Natural killer cell (primary cell): ENCODE data around the gene MSMP. TPM values are rescaled to one million over a fixed set of nuclear protein-coding genes. Genes with fewer than 3 reads are reported as not detected.
A peak's percentile ranks its signal among the peaks of the same experiment; 100 is the strongest.

Experiments used
- ATAC-seq, 3 donors: fragments of 150-1000 bp in 2 of 3; fragments of 200-7000 bp in 1 of 3; cut with Tn5 transposase; 1 replicate in 1 of 3; 2 replicates in 2 of 3; pipeline ENCODE4 v1.10.0; 2021; ENCODE audit warnings: mild to moderate bottlenecking in 2 of 3, moderate library complexity in 2 of 3
- DNase-seq, 2 donors: peaks; one replicate each; pipeline versions ENCODE4 v3.0.0 to v3.0.0-alpha.2; 2013 to 2021; ENCODE audit warnings: mixed read lengths in 1 of 2
- H3K27ac ChIP-seq: one replicate; pipeline ENCODE4 v1.5.1; 2013; ENCODE audit warnings: mild to moderate bottlenecking, low read length
- H3K27me3 ChIP-seq: one replicate; pipeline ENCODE4 v1.6.1; 2013; ENCODE audit warnings: low read length; ENCODE audit not compliant: control insufficient read depth, insufficient read depth
- H3K36me3 ChIP-seq: one replicate; pipeline ENCODE4 v1.6.1; 2013; ENCODE audit warnings: low read length; ENCODE audit not compliant: control insufficient read depth, insufficient read depth
- H3K4me1 ChIP-seq: one replicate; pipeline ENCODE4 v1.6.1; 2013; ENCODE audit warnings: low read length; ENCODE audit not compliant: control insufficient read depth, insufficient read depth
- H3K4me3 ChIP-seq: one replicate; pipeline ENCODE4 v1.5.1; 2013; ENCODE audit warnings: low read length
- H3K9me3 ChIP-seq: one replicate; pipeline ENCODE4 v1.6.1; 2013; ENCODE audit warnings: low read length; ENCODE audit not compliant: control insufficient read depth, insufficient read depth
- H3K27ac Mint-ChIP-seq, 2 donors: one replicate each; pipeline ENCODE4 v1.8.0; 2022; ENCODE audit warnings: mild to moderate bottlenecking in 2 of 2, mixed read lengths in 2 of 2, moderate library complexity in 1 of 2
- H3K27me3 Mint-ChIP-seq, 2 donors: one replicate each; pipeline ENCODE4 v1.8.0; 2022; ENCODE audit warnings: low read depth in 2 of 2, mixed read lengths in 2 of 2
- H3K36me3 Mint-ChIP-seq: one replicate; pipeline ENCODE4 v1.8.0; 2022; ENCODE audit warnings: mixed read lengths
- H3K4me1 Mint-ChIP-seq, 2 donors: one replicate each; pipeline ENCODE4 v1.8.0; 2022; ENCODE audit warnings: mixed read lengths in 2 of 2
- H3K4me3 Mint-ChIP-seq: one replicate; pipeline ENCODE4 v1.8.0; 2022; ENCODE audit warnings: mild to moderate bottlenecking, moderate library complexity, mixed read lengths
- H3K9me3 Mint-ChIP-seq, 2 donors: one replicate each; pipeline ENCODE4 v1.8.0; 2022; ENCODE audit warnings: mixed read lengths in 2 of 2
- CTCF ChIP-seq: fragments of 200-600 bp; IDR thresholded peaks from one replicate; pipeline ENCODE4 v1.8.0; 2022; ENCODE audit warnings: antibody characterized with exemption
- WGBS: methylation state at CpG from one replicate; pipeline ENCODE4 v1.1.7; 2013; ENCODE audit warnings: missing lambda C conversion rate; ENCODE audit not compliant: insufficient coverage; 5-methylcytosine and 5-hydroxymethylcytosine counted together
- intact Hi-C: fragments of 100-400 bp; cut with micrococcal nuclease; formaldehyde crosslinking; loops from one replicate; pipeline ENCODE4 v1.14.2; 2022
- total RNA-seq, 4 donors: library from RNA; stranded (reverse); fragments of 120-200 nt in 1 of 4; gene quantifications; one replicate each; pipeline versions ENCODE4 v1.2.3 to v1.2.4, GENCODE V29; 2013 to 2022

The MSMP gene
- total RNA-seq, 3 donors from 2014 or later (not counting 1 experiment from before 2014, with no cell fraction given), result not detected

DNA sequence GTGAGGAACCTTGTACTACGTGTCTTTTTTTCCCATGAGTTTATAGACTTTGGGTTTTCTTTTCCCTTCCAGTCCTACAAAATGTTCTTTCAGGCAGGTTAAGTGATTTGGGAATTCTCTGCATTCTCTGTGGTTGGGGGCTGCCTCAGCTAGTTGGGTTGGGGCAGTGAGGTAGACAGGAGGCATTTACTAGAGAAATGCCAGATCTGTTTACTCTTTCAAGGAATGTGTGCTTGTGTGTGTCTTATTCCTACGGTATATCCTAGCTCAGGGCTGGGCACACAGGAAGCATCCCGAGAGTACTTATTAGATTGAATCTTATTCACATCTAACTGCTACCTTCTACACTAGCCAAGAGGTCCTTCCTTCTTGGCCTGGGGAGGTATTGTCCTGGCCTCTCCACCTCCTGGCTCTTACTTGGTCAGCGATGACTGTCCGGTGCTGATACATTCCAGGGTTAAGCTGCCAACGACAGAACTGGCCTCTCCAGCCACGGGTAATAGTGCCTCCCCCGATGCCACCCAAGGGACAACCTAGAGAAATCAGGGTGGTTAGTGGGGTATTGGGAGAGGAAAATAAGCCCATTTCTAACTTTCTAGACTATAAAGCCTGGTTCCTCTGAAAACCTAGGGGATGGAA is 10.1 kb downstream of the MSMP start:
- no peak overlapping the region for H3K4me3 ChIP-seq
- TF ChIP-seq CTCF, result no peak
- H3K9me3 Mint-ChIP-seq, result no peaks in the 10 kb centered on the region
- WGBS, result 97% methylated on average over 8 of the region's 8 CpGs
- peaks cover 9% of the 10 kb centered on the region for H3K36me3 Mint-ChIP-seq
- H3K36me3 ChIP-seq, result peaks cover 39% of the 10 kb centered on the region
- peaks cover 55 to 56% of the 10 kb centered on the region in 2 donors for H3K4me1 Mint-ChIP-seq
- no peaks in the 10 kb centered on the region for H3K27me3 Mint-ChIP-seq
- no peaks in the 10 kb centered on the region for H3K27me3 ChIP-seq
- no peak for DNase-seq
- H3K9me3 ChIP-seq, result no peaks in the 10 kb centered on the region
- ATAC-seq, result no peak
- intact Hi-C loops, result no loop called here
- no peak overlapping the region for H3K27ac Mint-ChIP-seq
- H3K4me1 ChIP-seq, result peaks cover 33% of the 10 kb centered on the region
- no peak overlapping the region for H3K4me3 Mint-ChIP-seq
- H3K27ac ChIP-seq, result no peak overlapping the region

GRCh38 chr9:35743452-35743851 is 10.6 kb downstream of the MSMP start:
- peaks cover 53 to 54% of the 10 kb centered on the region in 2 donors for H3K4me1 Mint-ChIP-seq
- H3K27ac ChIP-seq, result no peak overlapping the region
- no peak overlapping the region for H3K27ac Mint-ChIP-seq
- peaks cover 9% of the 10 kb centered on the region for H3K36me3 Mint-ChIP-seq
- ATAC-seq (no peak), DNase-seq (no peak)
- no peak for TF ChIP-seq CTCF
- no peaks in the 10 kb centered on the region for H3K9me3 Mint-ChIP-seq
- H3K27me3 Mint-ChIP-seq, result no peaks in the 10 kb centered on the region
- no peaks in the 10 kb centered on the region for H3K9me3 ChIP-seq
- H3K36me3 ChIP-seq, result peaks cover 44% of the 10 kb centered on the region
- intact Hi-C loops, result no loop called here
- 78% methylated on average over 2 of the region's 2 CpGs for WGBS
- H3K4me3 Mint-ChIP-seq, result no peak overlapping the region
- H3K4me3 ChIP-seq, result no peak overlapping the region
- H3K27me3 ChIP-seq, result no peaks in the 10 kb centered on the region
- H3K4me1 ChIP-seq, result peaks cover 29% of the 10 kb centered on the region

DNA sequence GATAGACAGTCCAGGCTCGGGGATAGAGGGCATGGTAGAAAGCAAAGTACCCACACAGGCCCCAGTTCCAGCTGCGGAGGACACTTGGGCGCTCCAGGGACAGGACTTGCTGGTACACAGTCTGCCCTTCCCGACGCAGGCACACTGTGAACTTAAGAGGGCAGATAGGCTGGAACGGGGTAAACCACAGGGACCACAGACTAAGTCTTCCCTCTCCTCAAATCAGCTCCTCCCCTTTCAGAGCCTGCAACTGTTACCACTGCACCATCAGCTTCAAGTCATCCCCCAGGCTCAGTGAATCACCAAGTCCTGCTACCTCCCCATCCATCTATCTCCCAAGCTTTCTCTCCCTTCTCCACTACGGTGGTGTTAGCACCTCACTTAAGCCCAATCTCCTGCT is 12.3 kb downstream of the MSMP start:
- 44% methylated on average over 7 of the region's 7 CpGs for WGBS
- Histone ChIP-seq H3K9me3 (no peaks in the 10 kb centered on the region), H3K27me3 (no peaks in the 10 kb centered on the region), H3K27ac (no peak overlapping the region), H3K4me1 (peaks cover 12% of the 10 kb centered on the region), H3K36me3 (peaks cover 61% of the 10 kb centered on the region), H3K4me3 (no peak overlapping the region)
- DNase-seq (peak in 1 of 2 donors; percentile 38), ATAC-seq (peak in 1 of 3 donors; percentile 61)
- Mint-ChIP-seq H3K4me1 (peaks cover 36 to 37% of the 10 kb centered on the region in 2 donors), H3K9me3 (no peaks in the 10 kb centered on the region), H3K27ac (peak overlapping the region in 1 of 2 donors; percentile 74), H3K27me3 (no peaks in the 10 kb centered on the region), H3K36me3 (peaks cover 9% of the 10 kb centered on the region), H3K4me3 (no peak overlapping the region)
- no peak for TF ChIP-seq CTCF
- intact Hi-C loops, result no loop called here

DNA sequence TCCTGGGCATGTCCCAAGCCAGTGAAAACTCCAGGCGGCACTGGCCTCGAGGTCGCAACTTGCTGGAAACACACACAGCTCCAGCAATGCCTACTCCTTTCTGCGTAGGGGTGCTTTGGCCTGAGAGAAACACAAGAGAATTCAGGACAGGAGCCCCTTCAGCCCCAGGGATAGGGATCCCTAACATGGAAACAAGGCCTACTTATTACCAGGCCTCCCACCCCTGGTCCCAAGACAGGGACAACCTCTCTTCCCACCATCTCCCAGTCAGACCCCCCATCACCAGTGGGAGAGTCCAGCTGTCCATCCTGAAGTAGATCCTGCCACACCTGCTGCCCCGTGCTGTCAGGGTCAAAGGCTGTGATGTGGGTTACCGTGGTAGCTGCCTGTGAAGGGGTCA is 13.8 kb downstream of the MSMP start:
- H3K36me3 Mint-ChIP-seq, result peaks cover 9% of the 10 kb centered on the region
- H3K27me3 Mint-ChIP-seq, result no peaks in the 10 kb centered on the region
- ATAC-seq, result no peak

More for the DNA sequence above, 13.8 kb downstream of the MSMP start:
- intact Hi-C loops, result no loop called here
- Mint-ChIP-seq H3K4me3 (no peak overlapping the region), H3K4me1 (peaks cover 23 to 33% of the 10 kb centered on the region in 2 donors), H3K27ac (no peak overlapping the region), H3K9me3 (no peaks in the 10 kb centered on the region)
- TF ChIP-seq CTCF, result no peak
- no peak for DNase-seq
- 96% methylated on average over 6 of the region's 6 CpGs for WGBS
- Histone ChIP-seq H3K4me3 (no peak overlapping the region), H3K27ac (no peak overlapping the region), H3K36me3 (peaks cover 69% of the 10 kb centered on the region), H3K27me3 (no peaks in the 10 kb centered on the region), H3K9me3 (no peaks in the 10 kb centered on the region), H3K4me1 (peaks cover 8% of the 10 kb centered on the region)
